ENCODE results near the gene OR6Q1. TPM values are rescaled to one million over a fixed set of nuclear protein-coding genes. Genes with fewer than 3 reads are reported as not detected.

Gene OR6Q1
- total and polyA plus RNA-seq, 7 donors = not detected

DNA sequence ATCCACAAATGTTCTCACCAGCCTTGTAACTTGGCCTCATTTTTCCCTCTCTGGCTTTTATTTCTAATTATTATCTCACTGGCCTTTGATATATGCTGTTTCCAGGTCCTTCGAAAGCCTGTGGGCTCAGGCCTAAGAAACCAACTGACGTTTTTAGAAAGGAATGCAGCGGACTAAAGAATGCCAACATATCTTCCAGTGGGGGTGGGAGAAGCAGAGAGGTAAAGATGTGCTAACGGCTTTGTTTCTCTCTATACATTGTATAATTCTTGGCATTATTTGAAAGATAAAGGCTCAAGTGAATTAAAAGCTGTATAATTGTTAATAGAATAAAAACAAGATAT is 28.2 kb downstream of the OR6Q1 start:
- intact Hi-C loops (cut with DNase I) = no loop called here
- no peak for DNase-seq
- no peaks in the 10 kb centered on the region for H3K4me1 ChIP-seq
- no peaks in the 10 kb centered on the region for H3K9me3 ChIP-seq
- TF ChIP-seq, protein P1, sequence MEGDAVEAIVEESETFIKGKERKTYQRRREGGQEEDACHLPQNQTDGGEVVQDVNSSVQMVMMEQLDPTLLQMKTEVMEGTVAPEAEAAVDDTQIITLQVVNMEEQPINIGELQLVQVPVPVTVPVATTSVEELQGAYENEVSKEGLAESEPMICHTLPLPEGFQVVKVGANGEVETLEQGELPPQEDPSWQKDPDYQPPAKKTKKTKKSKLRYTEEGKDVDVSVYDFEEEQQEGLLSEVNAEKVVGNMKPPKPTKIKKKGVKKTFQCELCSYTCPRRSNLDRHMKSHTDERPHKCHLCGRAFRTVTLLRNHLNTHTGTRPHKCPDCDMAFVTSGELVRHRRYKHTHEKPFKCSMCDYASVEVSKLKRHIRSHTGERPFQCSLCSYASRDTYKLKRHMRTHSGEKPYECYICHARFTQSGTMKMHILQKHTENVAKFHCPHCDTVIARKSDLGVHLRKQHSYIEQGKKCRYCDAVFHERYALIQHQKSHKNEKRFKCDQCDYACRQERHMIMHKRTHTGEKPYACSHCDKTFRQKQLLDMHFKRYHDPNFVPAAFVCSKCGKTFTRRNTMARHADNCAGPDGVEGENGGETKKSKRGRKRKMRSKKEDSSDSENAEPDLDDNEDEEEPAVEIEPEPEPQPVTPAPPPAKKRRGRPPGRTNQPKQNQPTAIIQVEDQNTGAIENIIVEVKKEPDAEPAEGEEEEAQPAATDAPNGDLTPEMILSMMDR (IDR thresholded peaks at IDR 0.05) = no peak
- H3K27ac ChIP-seq = no peak overlapping the region
- no peaks in the 10 kb centered on the region for H3K36me3 ChIP-seq (ENCODE audit: insufficient read depth in 1 of 2, low read depth in 1 of 2)
- no peaks in the 10 kb centered on the region for H3K27me3 ChIP-seq (ENCODE audit: insufficient read depth in 3 of 3, low read length in 2 of 3)
- H3K4me3 ChIP-seq = no peak overlapping the region
- no peak for ATAC-seq
- WGBS, 3 donors = 25 to 36% (median 27%) methylated on average over 4 of the region's 4 CpGs

DNA sequence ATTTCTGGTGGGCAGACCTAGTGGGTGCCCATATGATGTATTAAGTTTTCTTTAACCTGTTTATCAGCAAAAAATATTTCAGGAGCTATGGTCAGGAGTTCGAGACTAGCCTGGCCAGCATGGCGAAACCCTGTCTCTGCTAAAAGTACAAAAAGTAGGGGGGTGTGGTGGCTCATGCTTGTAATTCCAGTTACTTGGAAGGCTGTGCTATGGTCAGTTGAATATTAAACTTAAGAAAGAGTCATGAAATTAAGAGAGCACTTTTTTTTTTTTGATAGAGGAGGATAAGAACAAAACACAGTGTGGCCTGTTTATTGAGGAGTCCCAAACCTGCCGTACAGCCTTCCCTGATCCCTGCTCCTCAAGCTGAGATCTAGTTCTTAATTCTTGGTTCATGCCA is 29.8 kb downstream of the OR6Q1 start:
- ATAC-seq (no peak), DNase-seq (no peak)
- Histone ChIP-seq H3K27ac (no peak overlapping the region), H3K9me3 (no peaks in the 10 kb centered on the region), H3K27me3 (ENCODE audit: insufficient read depth in 3 of 3, low read length in 2 of 3) (no peaks in the 10 kb centered on the region), H3K4me3 (no peak overlapping the region), H3K4me1 (no peaks in the 10 kb centered on the region), H3K36me3 (ENCODE audit: insufficient read depth in 1 of 2, low read depth in 1 of 2) (no peaks in the 10 kb centered on the region)
- intact Hi-C loops (cut with DNase I) = no loop called here
- 87 to 92% (median 92%) methylated on average over 3 of the region's 3 CpGs for WGBS, 3 donors
- TF ChIP-seq, protein P1 (IDR thresholded peaks at IDR 0.05) = no peak

DNA sequence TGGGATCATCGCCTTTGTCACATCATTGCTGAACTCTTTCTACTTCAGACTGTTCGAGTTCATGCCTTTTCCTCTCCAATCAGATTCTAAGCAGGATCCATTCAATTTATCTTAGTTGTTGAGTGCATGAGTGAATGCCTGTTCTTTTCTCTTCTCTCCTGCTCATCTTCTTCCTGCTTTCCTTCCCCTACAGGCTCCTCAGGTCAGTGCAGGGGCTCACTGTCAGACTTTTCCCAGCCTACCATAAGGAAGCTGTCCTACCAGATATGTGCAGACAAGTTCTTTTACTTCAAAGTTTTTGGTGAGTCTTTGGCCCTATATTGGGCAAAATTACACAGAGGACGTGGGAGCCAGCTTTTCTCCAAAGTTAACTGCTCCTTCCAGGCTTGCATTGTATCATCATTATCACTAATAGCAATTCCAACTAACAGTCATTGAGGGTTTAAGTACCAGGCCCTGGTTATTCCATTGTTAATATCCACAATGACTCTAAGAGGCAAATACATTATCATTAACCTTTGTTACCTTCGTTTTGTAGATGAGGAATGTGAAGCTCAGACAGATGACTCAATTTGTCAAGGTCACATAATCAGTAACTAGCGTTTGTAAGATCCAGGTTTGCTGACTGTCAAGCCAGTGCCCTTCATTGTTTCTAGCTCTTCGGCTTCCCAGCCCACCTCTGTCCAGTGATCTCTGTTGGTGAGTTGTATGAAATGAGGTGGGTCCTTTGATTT is 30.4 kb downstream of the OR6Q1 start:
- H3K4me1 ChIP-seq = no peaks in the 10 kb centered on the region
- H3K9me3 ChIP-seq = no peaks in the 10 kb centered on the region
- H3K27ac ChIP-seq = no peak overlapping the region
- H3K4me3 ChIP-seq = no peak overlapping the region
- 70 to 72% (median 70%) methylated on average over 6 of the region's 6 CpGs for WGBS, 3 donors
- ATAC-seq = no peak
- TF ChIP-seq, protein P1 (IDR thresholded peaks at IDR 0.05) = no peak
- no peaks in the 10 kb centered on the region for H3K27me3 ChIP-seq (ENCODE audit: insufficient read depth in 3 of 3, low read length in 2 of 3)
- no peaks in the 10 kb centered on the region for H3K36me3 ChIP-seq (ENCODE audit: insufficient read depth in 1 of 2, low read depth in 1 of 2)
- no peak for DNase-seq
- intact Hi-C loops (cut with DNase I) = no loop called here

DNA sequence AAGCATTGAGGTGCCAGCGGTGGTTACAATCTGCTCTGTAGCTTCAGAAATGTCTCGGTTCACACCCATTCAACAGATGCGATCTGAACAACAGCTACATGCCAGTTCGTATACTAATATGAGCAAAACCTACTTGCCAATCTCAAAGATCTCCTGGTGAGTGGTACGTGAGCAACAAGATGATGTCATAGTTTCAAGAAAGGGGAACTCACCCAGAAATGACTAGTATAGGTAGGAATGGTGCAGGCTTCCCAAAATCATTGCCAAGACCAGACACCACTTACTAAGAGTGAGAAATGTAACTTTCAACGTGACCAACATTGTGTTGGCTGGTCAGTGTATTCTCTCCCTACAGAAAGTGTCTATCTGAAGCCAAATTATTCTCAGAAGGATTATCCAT is 31.1 kb downstream of the OR6Q1 start:
- Histone ChIP-seq H3K27ac (no peak overlapping the region), H3K27me3 (ENCODE audit: insufficient read depth in 3 of 3, low read length in 2 of 3) (peaks cover 0 to 3% (median 0%) of the 10 kb centered on the region in 3 donors), H3K4me1 (no peaks in the 10 kb centered on the region), H3K36me3 (ENCODE audit: insufficient read depth in 1 of 2, low read depth in 1 of 2) (no peaks in the 10 kb centered on the region), H3K9me3 (no peaks in the 10 kb centered on the region), H3K4me3 (no peak overlapping the region)
- ATAC-seq = no peak
- 57 to 68% (median 59%) methylated on average over 6 of the region's 6 CpGs for WGBS, 3 donors
- intact Hi-C loops (cut with DNase I) = no loop called here
- DNase-seq = no peak
- TF ChIP-seq, protein P1 (IDR thresholded peaks at IDR 0.05) = no peak

DNA sequence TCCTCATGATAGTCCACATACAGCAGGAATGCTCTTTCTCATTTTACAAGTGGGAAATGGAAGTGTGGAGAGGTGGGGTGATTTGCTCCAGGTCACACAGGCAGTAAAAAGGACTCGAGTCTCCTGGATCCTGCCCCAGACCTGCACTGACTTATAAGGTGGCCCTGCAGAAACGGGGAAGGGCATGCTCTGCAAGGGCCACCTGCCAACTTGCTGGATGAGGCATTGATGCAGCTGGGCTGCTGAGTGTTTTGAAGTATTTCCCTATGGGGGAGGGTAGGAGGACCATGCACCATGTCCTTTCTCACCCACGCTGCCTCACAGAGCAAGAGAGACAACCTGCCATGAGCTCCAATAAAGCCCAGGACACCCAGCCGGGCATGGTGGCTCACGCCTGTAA is 36.9 kb downstream of the OR6Q1 start:
- no peak for ATAC-seq
- intact Hi-C loops (cut with DNase I) = no loop called here

More for the DNA sequence above, 36.9 kb downstream of the OR6Q1 start:
- WGBS, 3 donors = 50 to 64% (median 57%) methylated on average over 5 of the region's 5 CpGs
- H3K4me3 ChIP-seq = no peak overlapping the region
- H3K4me1 ChIP-seq = no peaks in the 10 kb centered on the region
- H3K36me3 ChIP-seq (ENCODE audit: insufficient read depth in 1 of 2, low read depth in 1 of 2) = no peaks in the 10 kb centered on the region
- H3K27me3 ChIP-seq (ENCODE audit: insufficient read depth in 3 of 3, low read length in 2 of 3) = peaks cover 0 to 3% (median 0%) of the 10 kb centered on the region in 3 donors
- TF ChIP-seq, protein P1 (IDR thresholded peaks at IDR 0.05) = no peak
- DNase-seq = no peak
- no peak overlapping the region for H3K27ac ChIP-seq
- no peaks in the 10 kb centered on the region for H3K9me3 ChIP-seq

Data from psoas muscle (tissue), 8 donors.